Central memory CD8-positive, alpha-beta T cell (primary cell): ENCODE data around the gene FKBP8.
A peak's percentile ranks its signal among the peaks of the same experiment; 100 is the strongest.

Source experiments
- ATAC-seq: fragments of 150-1000 bp; cut with Tn5 transposase; replicated peaks from 2 replicates; pipeline ENCODE4 v1.10.0; 2022; ENCODE audit warnings: mild to moderate bottlenecking, moderate FRiP score, moderate number of reproducible peaks; ENCODE audit not compliant: poor library complexity, severe bottlenecking; ENCODE audit errors: extremely low read depth
- DNase-seq, 2 donors: peaks; one replicate each; pipeline ENCODE4 v3.0.0; 2021; ENCODE audit warnings: low spot score in 2 of 2
- H3K27ac Mint-ChIP-seq: one replicate; pipeline ENCODE4 v1.8.0; 2022; ENCODE audit warnings: low read depth, mild to moderate bottlenecking, moderate library complexity, mixed read lengths
- H3K27me3 Mint-ChIP-seq: one replicate; pipeline ENCODE4 v1.8.0; 2022; ENCODE audit warnings: mixed read lengths
- H3K36me3 Mint-ChIP-seq: one replicate; pipeline ENCODE4 v1.8.0; 2022; ENCODE audit warnings: mild to moderate bottlenecking, moderate library complexity, mixed read lengths; ENCODE audit not compliant: insufficient read depth
- H3K4me1 Mint-ChIP-seq: one replicate; pipeline ENCODE4 v1.8.0; 2022; ENCODE audit warnings: mixed read lengths
- H3K4me3 Mint-ChIP-seq: one replicate; pipeline ENCODE4 v1.8.0; 2022; ENCODE audit warnings: mild to moderate bottlenecking, moderate library complexity, mixed read lengths
- H3K9me3 Mint-ChIP-seq: one replicate; pipeline ENCODE4 v1.8.0; 2022; ENCODE audit warnings: mixed read lengths

The FKBP8 gene

GRCh38 chr19:18501832-18502231 lies 41.5 kb downstream of the FKBP8 start:
- Mint-ChIP-seq H3K27ac (peak overlapping the region; percentile 75), H3K27me3 (no peaks in the 10 kb centered on the region), H3K4me3 (peak overlapping the region; percentile 43), H3K4me1 (peaks cover 87% of the 10 kb centered on the region), H3K9me3 (no peaks in the 10 kb centered on the region), H3K36me3 (peaks cover 18% of the 10 kb centered on the region)
- DNase-seq (no peak), ATAC-seq (no peak)

GRCh38 chr19:18501351-18501750 lies 42.0 kb downstream of the FKBP8 start:
- ATAC-seq (no peak), DNase-seq (no peak)
- Mint-ChIP-seq H3K4me1 (peaks cover 87% of the 10 kb centered on the region), H3K9me3 (no peaks in the 10 kb centered on the region), H3K36me3 (peaks cover 20% of the 10 kb centered on the region), H3K27ac (peak overlapping the region; percentile 75), H3K27me3 (no peaks in the 10 kb centered on the region), H3K4me3 (peak overlapping the region; percentile 43)

DNA sequence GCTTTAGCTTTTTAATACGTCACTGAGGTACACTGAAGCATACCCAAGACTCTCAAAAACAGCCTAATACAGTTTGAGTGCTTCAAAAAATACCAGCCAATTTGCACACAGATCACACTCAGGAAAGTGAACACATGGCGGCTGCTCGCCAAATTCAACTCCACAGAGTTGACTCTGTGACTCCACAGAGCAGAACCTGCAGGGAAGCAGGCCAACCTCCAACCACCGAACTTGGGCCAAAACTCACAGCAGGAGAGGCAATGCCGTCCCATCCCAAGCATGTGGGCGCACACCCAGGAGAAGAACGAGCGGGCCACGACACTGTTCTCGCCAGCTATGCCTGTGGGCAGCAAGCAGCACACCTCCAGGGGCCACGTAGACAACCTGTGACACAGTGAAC lies 42.6 kb downstream of the FKBP8 start:
- Mint-ChIP-seq H3K4me1 (peaks cover 87% of the 10 kb centered on the region), H3K4me3 (peak overlapping the region; percentile 43), H3K9me3 (no peaks in the 10 kb centered on the region), H3K36me3 (peaks cover 21% of the 10 kb centered on the region), H3K27me3 (no peaks in the 10 kb centered on the region), H3K27ac (peak overlapping the region; percentile 75)
- ATAC-seq = no peak
- no peak for DNase-seq

DNA sequence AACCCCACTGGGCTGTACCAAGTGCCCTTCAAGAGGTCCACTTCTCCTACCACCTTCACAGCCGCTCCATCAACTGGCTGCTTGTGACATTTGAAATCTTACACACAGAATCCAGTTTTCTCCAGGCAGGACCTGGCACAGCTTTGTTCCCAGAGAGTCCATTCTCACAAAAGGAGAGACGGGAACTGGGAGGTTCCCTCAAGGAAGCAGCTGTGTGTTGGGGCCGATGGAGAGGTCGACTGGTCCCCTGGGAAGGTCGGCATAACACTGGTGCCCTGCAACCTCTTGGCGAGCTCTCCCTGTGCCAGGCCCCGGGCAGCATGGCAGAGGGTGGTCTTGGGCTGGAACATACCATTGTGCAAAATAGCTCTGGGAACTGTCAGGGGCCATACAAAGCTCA lies 43.0 kb downstream of the FKBP8 start:
- peak overlapping the region; percentile 78 for H3K27ac Mint-ChIP-seq
- no peak for DNase-seq
- no peaks in the 10 kb centered on the region for H3K27me3 Mint-ChIP-seq
- H3K9me3 Mint-ChIP-seq = no peaks in the 10 kb centered on the region
- H3K4me1 Mint-ChIP-seq = peaks cover 87% of the 10 kb centered on the region
- ATAC-seq = no peak
- H3K36me3 Mint-ChIP-seq = peaks cover 23% of the 10 kb centered on the region
- H3K4me3 Mint-ChIP-seq = peak overlapping the region; percentile 39

DNA sequence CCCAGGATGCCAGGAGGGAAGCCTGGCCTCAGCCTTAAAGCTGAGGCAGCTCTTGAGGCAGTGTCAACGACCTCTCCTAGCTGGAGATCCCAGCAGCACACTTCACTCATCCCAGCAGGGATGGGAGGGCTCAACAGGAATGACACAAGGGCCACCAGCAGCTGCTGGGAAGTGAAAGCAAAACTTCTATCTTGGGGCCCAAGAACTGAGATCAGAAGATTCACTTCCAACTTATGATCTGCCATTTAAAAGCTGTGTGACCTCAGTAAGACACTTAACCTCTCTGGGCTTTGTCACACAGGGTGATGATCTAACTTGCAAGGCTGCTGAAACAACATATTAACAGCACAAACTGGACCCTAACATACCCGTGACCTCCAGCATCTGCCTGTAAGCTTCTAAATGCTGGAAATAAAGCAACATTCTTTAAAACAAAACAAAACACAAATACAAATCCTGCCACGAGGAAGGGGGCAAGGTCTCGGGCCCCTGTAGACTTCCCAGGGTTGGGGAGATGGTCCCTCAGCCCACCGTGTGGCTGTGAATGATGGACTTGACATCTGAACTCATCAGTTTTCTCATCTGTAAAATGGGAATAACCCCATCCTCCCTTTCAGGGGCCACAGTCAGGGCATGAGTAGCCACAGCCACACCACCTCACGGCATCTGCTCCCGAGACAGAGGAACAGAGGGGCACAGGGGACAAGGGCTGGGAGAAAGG lies 44.2 kb downstream of the FKBP8 start:
- Mint-ChIP-seq H3K4me3 (peak overlapping the region; percentile 39), H3K36me3 (peaks cover 19% of the 10 kb centered on the region), H3K9me3 (no peaks in the 10 kb centered on the region), H3K27me3 (no peaks in the 10 kb centered on the region), H3K27ac (peak overlapping the region; percentile 78), H3K4me1 (peaks cover 87% of the 10 kb centered on the region)
- DNase-seq = no peak
- no peak for ATAC-seq

GRCh38 chr19:18496980-18497256 lies 46.5 kb downstream of the FKBP8 start:
- ATAC-seq (no peak), DNase-seq (no peak)
- peak overlapping the region; percentile 71 for H3K27ac Mint-ChIP-seq
- H3K4me1 Mint-ChIP-seq = peaks cover 74% of the 10 kb centered on the region
- peaks cover 16% of the 10 kb centered on the region for H3K36me3 Mint-ChIP-seq
- no peaks in the 10 kb centered on the region for H3K27me3 Mint-ChIP-seq
- H3K9me3 Mint-ChIP-seq = no peaks in the 10 kb centered on the region
- peak overlapping the region; percentile 81 for H3K4me3 Mint-ChIP-seq

- no peaks in the 10 kb centered on the region for H3K27me3 Mint-ChIP-seq
- H3K4me3 Mint-ChIP-seq = peak overlapping the region; percentile 81
- DNase-seq (peak; percentile 45 to 78), ATAC-seq (peak; percentile 94)
- H3K9me3 Mint-ChIP-seq = no peaks in the 10 kb centered on the region
- peak overlapping the region; percentile 71 for H3K27ac Mint-ChIP-seq
- H3K36me3 Mint-ChIP-seq = peaks cover 18% of the 10 kb centered on the region
- peaks cover 72% of the 10 kb centered on the region for H3K4me1 Mint-ChIP-seq
Observed at GRCh38 chr19:18496167-18496979, 47.0 kb downstream of the FKBP8 start.

DNA sequence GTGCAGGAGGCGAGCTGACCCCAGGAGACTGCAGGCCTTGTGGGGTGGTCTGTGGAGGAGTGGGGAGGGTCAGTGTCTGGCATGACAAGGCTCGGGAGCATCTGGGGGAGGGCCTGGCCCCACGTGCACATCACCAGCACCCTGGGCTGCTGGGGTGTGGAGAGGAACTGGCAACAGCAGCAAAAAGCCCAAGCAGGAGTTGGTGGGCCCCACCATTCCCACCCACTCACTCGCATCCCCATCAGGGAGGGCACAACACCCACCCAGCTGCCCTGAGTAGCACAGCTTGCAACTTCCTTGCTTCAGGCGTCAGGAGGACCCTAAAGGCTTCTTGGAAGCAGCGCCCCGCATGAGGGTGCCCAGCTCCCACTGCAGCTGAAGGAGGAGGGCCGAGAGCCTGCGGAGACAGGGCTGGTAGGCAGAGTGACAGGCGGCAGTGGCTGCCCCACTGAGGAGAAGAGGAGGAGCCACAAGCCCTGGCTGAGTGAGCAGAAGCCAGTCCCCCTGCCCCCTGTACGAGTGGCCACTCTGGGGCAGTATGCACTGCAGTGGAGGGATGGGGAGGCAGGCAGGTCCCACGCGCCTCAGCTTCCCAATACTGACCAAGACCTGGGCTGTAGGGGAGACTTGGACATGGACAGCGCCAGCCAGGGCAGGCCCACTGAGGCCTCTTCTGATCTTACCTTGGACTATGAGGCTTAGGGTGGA lies 48.0 kb downstream of the FKBP8 start:
- peak; percentile 8 for ATAC-seq
- H3K4me3 Mint-ChIP-seq = peak overlapping the region; percentile 81
- H3K4me1 Mint-ChIP-seq = peaks cover 68% of the 10 kb centered on the region
- no peaks in the 10 kb centered on the region for H3K9me3 Mint-ChIP-seq
- no peaks in the 10 kb centered on the region for H3K27me3 Mint-ChIP-seq
- DNase-seq = no peak
- H3K36me3 Mint-ChIP-seq = peaks cover 22% of the 10 kb centered on the region
- H3K27ac Mint-ChIP-seq = peak overlapping the region; percentile 71

- ATAC-seq = no peak
- peaks cover 69% of the 10 kb centered on the region for H3K4me1 Mint-ChIP-seq
- no peaks in the 10 kb centered on the region for H3K9me3 Mint-ChIP-seq
- peak overlapping the region; percentile 71 for H3K27ac Mint-ChIP-seq
- DNase-seq = no peak
- H3K27me3 Mint-ChIP-seq = no peaks in the 10 kb centered on the region
- H3K36me3 Mint-ChIP-seq = peaks cover 21% of the 10 kb centered on the region
- H3K4me3 Mint-ChIP-seq = peak overlapping the region; percentile 81
Observed at GRCh38 chr19:18494267-18494607, 49.1 kb downstream of the FKBP8 start.

DNA sequence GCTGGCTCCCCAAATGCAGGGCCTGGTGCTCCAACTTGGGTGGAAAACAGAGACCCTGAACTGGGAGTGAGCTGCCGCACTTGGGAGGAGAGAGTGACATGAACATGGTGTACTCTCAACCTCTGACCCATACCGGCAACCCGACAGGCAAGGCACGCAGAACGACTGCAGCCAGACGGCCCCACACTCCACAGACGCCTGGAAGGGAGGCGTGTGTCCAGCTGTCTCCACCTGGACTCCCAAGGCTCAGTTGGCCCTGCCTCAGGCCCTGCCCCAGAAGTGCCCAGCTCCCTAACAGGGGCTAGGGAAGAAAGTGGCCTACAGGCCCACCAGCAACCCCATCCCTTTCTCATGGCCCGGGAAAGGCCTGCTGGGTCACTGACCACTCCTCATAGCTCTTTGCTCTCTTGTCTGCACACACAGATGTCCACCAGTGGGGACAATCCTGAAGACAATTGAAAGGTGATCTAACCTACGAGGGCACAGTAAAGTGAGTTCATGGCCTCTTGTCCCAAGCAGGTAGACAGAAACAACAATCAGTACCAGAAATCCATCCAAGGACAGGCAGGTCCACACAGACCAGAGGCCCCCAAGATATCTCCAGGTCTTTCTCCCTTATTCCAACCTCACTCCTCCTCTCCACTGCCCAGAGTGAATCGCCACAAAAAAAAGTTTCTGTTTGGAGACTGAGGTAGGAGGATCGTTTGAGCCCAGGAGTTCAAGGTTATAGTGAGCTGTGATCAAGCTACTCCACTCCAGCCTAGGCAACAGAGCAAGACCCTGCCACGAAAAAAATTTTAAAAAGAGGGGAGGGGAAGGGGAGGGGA lies 49.7 kb downstream of the FKBP8 start:
- Mint-ChIP-seq H3K27ac (peak overlapping the region; percentile 71), H3K4me3 (peak overlapping the region; percentile 81), H3K27me3 (no peaks in the 10 kb centered on the region), H3K36me3 (peaks cover 22% of the 10 kb centered on the region), H3K4me1 (peaks cover 68% of the 10 kb centered on the region), H3K9me3 (no peaks in the 10 kb centered on the region)
- ATAC-seq (no peak), DNase-seq (no peak)

- Mint-ChIP-seq H3K4me1 (peaks cover 74% of the 10 kb centered on the region), H3K4me3 (peak overlapping the region; percentile 47), H3K27me3 (no peaks in the 10 kb centered on the region), H3K36me3 (peaks cover 24% of the 10 kb centered on the region), H3K27ac (peak overlapping the region; percentile 88), H3K9me3 (no peaks in the 10 kb centered on the region)
- no peak for DNase-seq
- ATAC-seq = no peak
Observed at GRCh38 chr19:18491995-18492953, 51.1 kb downstream of the FKBP8 start.
